HG02870 (cell line): ENCODE measurements around the gene GNAQ.

ENCODE experiments used
- ATAC-seq: cut with Tn5 transposase; IDR thresholded peaks from one replicate; pipeline ENCODE4 v1.9.1; 2021; ENCODE audit warnings: mild to moderate bottlenecking, moderate library complexity; ENCODE audit not compliant: unreplicated experiment

Gene GNAQ

GRCh38 chr9:78004478-78005229, 27.0 kb downstream of the GNAQ start:
- ATAC-seq = no peak

GRCh38 chr9:78003730-78004129, 27.9 kb downstream of the GNAQ start:
- no peak for ATAC-seq

GRCh38 chr9:78001946-78002731, 29.5 kb downstream of the GNAQ start:
- ATAC-seq = no peak

GRCh38 chr9:78000221-78000620, 31.4 kb downstream of the GNAQ start:
- no peak for ATAC-seq

- ATAC-seq = no peak
These were observed 32.4 kb downstream of the GNAQ start for GRCh38 chr9:77999231-77999631.

GRCh38 chr9:77997611-77998284, 33.9 kb downstream of the GNAQ start:
- no peak for ATAC-seq

- no peak for ATAC-seq
These were observed 34.9 kb downstream of the GNAQ start for GRCh38 chr9:77996696-77997095.

- ATAC-seq = no peak
These were observed 40.4 kb downstream of the GNAQ start for GRCh38 chr9:77991191-77991590.

- no peak for ATAC-seq
These were observed 41.7 kb downstream of the GNAQ start for GRCh38 chr9:77989909-77990308.

GRCh38 chr9:77989458-77989857, 42.2 kb downstream of the GNAQ start:
- no peak for ATAC-seq

- no peak for ATAC-seq
These were observed 43.0 kb downstream of the GNAQ start for GRCh38 chr9:77988630-77989029.

- ATAC-seq = no peak
These were observed 43.6 kb downstream of the GNAQ start for GRCh38 chr9:77987880-77988525.

GRCh38 chr9:77987081-77987656, 44.4 kb downstream of the GNAQ start:
- ATAC-seq = no peak

GRCh38 chr9:77985996-77986395, 45.6 kb downstream of the GNAQ start:
- ATAC-seq = no peak

- no peak for ATAC-seq
These were observed 48.3 kb downstream of the GNAQ start for GRCh38 chr9:77983320-77983662.

GRCh38 chr9:77982581-77983319, 48.9 kb downstream of the GNAQ start:
- ATAC-seq = no peak

- no peak for ATAC-seq
These were observed 49.7 kb downstream of the GNAQ start for GRCh38 chr9:77981907-77982306.

GRCh38 chr9:77981332-77981731, 50.3 kb downstream of the GNAQ start:
- no peak for ATAC-seq

GRCh38 chr9:77980622-77981021, 51.0 kb downstream of the GNAQ start:
- no peak for ATAC-seq

- no peak for ATAC-seq
These were observed 53.4 kb downstream of the GNAQ start for GRCh38 chr9:77978086-77978781.
